ENCODE results near the gene HLCS. TPM values are rescaled to one million over a fixed set of nuclear protein-coding genes. Genes with fewer than 3 reads are reported as not detected.

Gene HLCS
- total RNA-seq, 1 donor: 11.0 TPM

- DNase-seq (ENCODE audit: low read depth in 2 of 3, low spot score in 2 of 3): no peak
Observed at GRCh38 chr21:36756527-36756926, 209.9 kb downstream of the HLCS start.

DNA sequence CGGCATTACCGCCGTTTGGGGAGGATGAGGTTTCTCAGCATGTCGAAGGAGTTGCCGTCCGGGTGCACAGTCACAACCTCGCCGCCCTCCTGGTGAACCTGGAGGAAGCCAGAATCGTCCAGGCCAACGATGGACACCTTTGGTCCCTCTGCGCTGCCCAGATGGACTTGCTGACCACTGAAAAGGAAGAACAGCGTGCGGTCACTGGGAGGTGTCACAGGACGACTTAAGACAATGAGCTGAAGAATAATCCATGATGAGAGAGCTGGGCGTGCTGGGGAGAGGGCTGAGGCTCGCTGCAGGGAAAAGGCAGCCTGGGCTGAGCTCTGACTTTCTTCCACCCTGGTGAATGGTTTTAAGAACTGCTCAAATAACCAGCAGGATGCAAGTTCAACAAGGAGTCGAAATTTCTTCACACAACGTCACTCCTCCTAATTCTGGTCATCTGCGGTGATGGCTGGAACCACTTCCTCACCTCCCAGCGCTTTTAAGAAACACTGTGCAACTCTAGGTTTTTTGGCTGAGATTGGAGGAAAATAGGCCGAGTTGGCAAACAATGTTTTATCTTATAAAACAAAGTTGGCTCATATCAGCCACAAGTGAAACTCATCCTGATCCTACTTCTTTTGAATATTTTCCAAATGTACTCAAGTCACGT, 212.1 kb downstream of the HLCS start:
- DNase-seq (ENCODE audit: low read depth in 2 of 3, low spot score in 2 of 3): no peak

- DNase-seq (ENCODE audit: low read depth in 2 of 3, low spot score in 2 of 3): no peak
Observed at GRCh38 chr21:36753556-36753955, 212.9 kb downstream of the HLCS start.

DNA sequence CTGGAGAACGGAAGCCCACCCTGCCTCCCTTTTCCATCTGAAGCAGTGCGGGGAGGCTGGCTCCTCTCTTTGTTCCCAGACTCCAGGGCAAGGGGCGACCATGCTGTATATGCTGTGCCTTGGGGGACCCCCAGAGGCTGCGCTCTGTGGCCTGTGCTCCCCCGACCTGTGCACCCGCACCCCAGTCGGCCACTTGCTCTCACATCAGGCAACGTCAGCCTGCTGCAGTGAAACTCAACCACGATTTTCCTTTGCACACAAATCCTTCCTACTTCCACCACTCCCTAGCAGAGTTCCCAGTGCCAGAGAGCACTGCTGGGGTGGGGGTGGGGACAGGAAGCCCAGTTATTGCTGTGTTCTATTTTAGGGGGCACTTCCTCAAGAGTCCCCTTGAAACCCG, 215.1 kb downstream of the HLCS start:
- no peak for DNase-seq (ENCODE audit: low read depth in 2 of 3, low spot score in 2 of 3)

GRCh38 chr21:36750576-36750959, 215.9 kb downstream of the HLCS start:
- DNase-seq (ENCODE audit: low read depth in 2 of 3, low spot score in 2 of 3): no peak

DNA sequence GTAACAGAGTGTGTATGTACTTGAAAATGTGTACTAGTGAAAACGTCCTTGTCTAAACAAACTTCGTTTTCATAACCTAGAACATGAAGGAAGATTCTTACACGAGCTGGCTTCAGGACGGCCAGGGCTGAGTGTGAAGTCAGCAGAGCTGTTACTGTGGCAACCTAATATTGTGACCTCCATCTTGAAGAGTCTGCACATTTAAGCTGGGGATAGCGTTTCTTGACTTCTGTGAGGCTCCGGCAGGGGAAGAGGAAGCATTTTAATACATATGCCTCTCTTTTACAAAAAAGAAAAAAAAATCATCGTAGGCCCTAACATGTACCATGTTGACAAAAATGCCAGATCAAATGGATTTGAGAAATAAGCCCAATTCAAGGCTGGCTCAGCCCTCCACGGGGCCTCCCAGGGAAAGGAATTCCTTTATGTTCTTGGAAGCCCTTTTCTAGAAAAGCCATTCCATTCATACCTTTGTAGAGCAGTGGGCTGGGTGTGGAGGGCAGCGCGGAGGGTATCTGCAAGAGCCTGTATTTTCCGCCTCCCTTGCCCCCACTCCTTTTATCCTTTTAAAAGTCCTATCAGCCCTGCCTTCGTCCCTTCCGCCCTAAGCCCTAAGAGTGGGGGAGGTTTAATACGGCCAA, 216.4 kb downstream of the HLCS start:
- DNase-seq (ENCODE audit: low read depth in 2 of 3, low spot score in 2 of 3): peak in 2 of 3 donors; percentile 13 to 53

DNA sequence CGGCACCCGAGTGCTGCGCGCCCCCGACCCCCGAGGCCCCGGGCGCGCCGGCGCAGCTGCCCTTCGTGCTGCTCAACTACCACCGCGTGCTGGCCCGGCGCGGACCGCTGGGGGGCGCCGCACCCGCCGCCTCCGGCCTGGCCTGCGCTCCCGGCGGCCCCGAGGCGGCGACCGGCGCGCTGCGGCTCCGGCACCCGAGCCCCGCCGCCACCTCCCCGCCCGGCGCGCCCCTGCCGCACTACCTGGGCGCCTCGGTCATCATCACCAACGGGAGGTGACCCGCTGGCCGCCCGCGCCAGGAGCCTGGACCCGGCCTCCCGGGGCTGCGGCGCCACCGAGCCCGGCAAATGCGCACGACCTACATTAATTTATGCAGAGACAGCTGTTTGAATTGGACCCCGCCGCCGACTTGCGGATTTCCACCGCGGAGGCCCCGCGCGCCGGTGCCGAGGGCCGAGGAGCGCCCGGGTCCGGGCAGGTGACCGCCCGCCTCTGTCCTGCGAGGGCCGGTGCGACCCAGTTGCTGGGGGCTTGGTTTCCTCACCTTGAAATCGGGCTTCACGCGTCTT, 218.6 kb downstream of the HLCS start:
- peak in 2 of 3 donors; percentile 53 to 54 for DNase-seq (ENCODE audit: low read depth in 2 of 3, low spot score in 2 of 3)

DNA sequence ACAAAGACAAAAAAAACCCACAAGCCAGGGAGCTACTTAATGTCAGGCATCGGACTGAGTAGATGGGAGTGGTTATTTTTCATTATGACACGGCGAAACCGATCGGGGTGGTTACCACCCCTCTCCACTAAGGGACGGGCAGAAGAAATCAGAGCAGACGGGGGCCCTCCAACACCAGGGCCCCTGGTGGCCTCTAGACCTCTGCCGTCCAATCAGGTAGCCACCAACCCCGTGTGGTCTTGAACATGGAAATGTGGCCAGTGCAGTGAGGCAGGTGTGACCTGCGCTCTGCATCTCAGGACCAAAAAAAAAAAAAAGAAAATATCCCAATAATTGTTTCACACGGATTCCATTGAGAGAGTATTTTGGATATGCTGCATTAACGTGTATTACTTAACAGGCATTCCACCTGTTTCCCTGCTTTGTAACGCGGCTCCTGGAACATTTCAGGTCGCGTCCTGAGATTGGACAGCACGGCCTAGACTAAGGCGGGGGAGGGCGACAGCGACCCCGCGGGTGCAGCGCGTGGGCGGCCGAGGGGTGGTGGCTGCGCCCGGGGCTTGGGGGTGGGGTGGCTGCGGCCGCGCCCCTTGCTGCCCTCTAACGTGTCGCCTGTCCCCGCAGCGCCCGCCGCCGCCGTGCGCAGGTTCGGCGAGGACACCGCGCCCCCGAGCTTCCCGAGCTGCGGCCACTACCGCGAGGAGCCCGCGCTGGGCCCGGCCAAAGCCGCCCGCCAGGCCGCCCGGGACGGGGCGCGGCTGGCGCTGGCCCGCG, 219.2 kb downstream of the HLCS start:
- peak in 1 of 3 donors; percentile 5 for DNase-seq (ENCODE audit: low read depth in 2 of 3, low spot score in 2 of 3)

- DNase-seq (ENCODE audit: low read depth in 2 of 3, low spot score in 2 of 3): no peak
Observed at GRCh38 chr21:36745459-36745858, 221.0 kb downstream of the HLCS start.

DNA sequence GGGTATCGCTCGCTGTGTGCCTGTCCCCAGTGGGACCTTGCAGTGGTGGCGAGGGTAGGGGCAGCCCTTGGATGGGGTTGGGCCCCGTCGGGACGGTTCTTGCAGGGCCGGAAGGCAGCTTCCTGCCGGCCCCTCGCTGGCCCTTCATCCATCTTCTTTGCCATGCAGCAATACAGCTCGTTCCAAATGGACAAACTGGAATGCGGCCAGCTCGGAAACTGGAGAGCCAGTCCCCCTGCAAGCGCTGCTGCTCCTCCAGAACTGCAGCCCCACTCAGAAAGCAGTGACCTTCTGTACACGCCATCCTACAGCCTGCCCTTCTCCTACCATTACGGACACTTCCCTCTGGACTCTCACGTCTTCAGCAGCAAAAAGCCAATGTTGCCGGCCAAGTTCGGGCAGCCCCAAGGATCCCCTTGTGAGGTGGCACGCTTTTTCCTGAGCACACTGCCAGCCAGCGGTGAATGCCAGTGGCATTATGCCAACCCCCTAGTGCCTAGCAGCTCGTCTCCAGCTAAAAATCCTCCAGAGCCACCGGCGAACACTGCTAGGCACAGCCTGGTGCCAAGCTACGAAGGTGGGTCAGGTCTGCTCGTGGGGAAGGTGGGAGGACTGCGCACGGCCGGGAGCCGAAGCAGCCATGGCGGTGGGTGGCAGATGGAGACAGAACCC, 221.8 kb downstream of the HLCS start:
- DNase-seq (ENCODE audit: low read depth in 2 of 3, low spot score in 2 of 3): no peak

- DNase-seq (ENCODE audit: low read depth in 2 of 3, low spot score in 2 of 3): no peak
Observed at GRCh38 chr21:36744190-36744559, 222.3 kb downstream of the HLCS start.

GRCh38 chr21:36743446-36743845, 223.0 kb downstream of the HLCS start:
- no peak for DNase-seq (ENCODE audit: low read depth in 2 of 3, low spot score in 2 of 3)

DNA sequence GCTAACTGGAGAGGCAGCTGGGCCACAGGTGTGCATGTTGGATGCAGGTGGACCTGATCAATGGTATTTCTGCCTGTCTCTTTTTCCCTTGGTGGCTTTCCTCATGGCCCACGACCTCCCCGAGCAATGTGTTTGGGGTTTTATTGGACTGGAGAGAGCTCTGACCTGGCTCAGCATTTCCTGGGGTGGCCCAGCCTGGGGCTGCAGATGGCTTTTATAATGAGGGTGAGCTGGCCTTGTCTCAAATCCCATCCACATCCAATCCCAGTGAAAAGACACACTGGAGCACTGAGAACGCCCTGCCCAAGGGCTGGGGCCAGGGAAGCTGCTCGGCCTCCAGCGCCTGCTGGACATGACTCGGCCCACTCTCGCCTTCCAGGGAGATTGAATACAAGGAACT, 223.5 kb downstream of the HLCS start:
- DNase-seq (ENCODE audit: low read depth in 2 of 3, low spot score in 2 of 3): no peak

DNA sequence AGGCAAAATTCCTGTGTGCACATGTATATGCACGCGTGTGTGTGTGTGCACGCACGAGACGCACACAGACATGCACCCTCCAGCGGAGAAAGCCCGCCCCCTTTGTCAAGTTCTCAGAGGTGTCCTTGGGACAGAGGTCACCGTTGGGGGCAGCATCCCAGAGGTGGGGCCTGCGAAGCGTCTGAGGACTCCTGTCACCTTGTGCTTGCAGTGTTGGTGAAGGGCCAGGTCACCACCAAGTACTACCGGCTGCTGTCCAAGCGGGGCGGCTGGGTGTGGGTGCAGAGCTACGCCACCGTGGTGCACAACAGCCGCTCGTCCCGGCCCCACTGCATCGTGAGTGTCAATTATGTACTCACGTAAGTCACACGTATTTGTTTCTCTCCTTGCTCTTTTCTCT, 225.0 kb downstream of the HLCS start:
- no peak for DNase-seq (ENCODE audit: low read depth in 2 of 3, low spot score in 2 of 3)

DNA sequence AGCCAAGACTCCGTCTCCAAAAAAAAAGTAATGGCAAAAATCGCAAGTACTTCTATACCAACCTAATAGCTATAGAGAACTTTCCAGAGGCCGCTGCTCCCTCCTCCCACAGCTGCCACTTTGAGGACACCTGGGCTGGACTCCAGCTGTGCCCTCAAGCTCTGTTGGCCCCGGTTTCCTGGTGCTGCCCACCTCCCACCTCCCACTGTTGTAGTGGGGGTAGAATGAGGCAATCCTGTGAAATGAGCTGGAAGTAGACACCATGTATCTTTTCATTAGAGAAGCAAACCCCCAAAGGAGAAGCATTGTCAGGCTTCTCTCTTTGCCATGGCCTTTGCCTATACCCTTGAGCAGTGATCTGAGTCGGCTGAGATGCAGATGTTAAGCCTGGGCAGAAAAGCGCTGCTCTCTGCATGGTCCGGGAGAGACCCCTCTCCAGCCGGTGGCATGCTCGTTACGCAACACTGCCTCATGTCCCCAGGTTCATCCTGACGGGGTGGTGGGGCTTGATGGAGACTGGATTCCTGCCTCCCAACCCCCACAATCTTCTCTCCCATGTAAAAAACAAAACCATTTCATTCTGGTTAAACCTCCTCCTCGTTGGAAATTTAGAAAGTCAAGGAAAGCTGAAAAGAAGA, 227.9 kb downstream of the HLCS start:
- DNase-seq (ENCODE audit: low read depth in 2 of 3, low spot score in 2 of 3): no peak

- no peak for DNase-seq (ENCODE audit: low read depth in 2 of 3, low spot score in 2 of 3)
Observed at GRCh38 chr21:36735724-36736320, 230.6 kb downstream of the HLCS start.

GRCh38 chr21:36735201-36735515, 231.3 kb downstream of the HLCS start:
- DNase-seq (ENCODE audit: low read depth in 2 of 3, low spot score in 2 of 3): no peak

- DNase-seq (ENCODE audit: low read depth in 2 of 3, low spot score in 2 of 3): no peak
Observed at GRCh38 chr21:36734367-36735200, 231.9 kb downstream of the HLCS start.

GRCh38 chr21:36733857-36734256, 232.6 kb downstream of the HLCS start:
- DNase-seq (ENCODE audit: low read depth in 2 of 3, low spot score in 2 of 3): no peak

Data from hematopoietic multipotent progenitor cell (in vitro differentiated cells).